A549 (cell line): ENCODE results near the gene TAF1D. TPM values are rescaled to one million over a fixed set of nuclear protein-coding genes. Genes with fewer than 3 reads are reported as not detected.

ENCODE experiments used
- ATAC-seq, 2 experiments: fragments of 200-7000 bp in 1 of 2; fragments of >200 bp in 1 of 2; cut with Nextera tagmentation in 1 of 2; cut with Tn5 transposase in 1 of 2; 3 replicates each; pipeline versions ENCODE4 v1.8.0 to v1.9.1; 2018 to 2020; ENCODE audit warnings: mild to moderate bottlenecking in 1 of 2, moderate library complexity in 1 of 2
- CTCF ChIA-PET: fragments of 300-600 bp; sonication (Branson Sonifier 250); formaldehyde crosslinking; extraction: SDS; loops from one replicate; lab custom pipeline; 2021; ENCODE audit warnings: antibody characterized with exemption, inconsistent platforms; lab: Yijun Ruan, JAX
- POLR2A ChIA-PET: fragments of 350-600 bp; formaldehyde crosslinking; extraction: SDS; loops from one replicate; lab custom pipeline; 2021; ENCODE audit warnings: antibody characterized with exemption, inconsistent platforms; lab: Yijun Ruan, JAX
- DNase-seq, 2 experiments: peaks; one replicate each; pipeline versions ENCODE4 v3.0.0 to v3.0.0-alpha.2; 2011 to 2016; ENCODE audit warnings: low read depth in 1 of 2, low spot score in 1 of 2
- FAIRE-seq: peaks from 2 replicates; lab custom pipeline; 2011; peaks lifted over from hg19 to GRCh38; lab: Jason Lieb, UNC
- H3K27ac ChIP-seq, 2 experiments: fragments of >200 bp; sonication (Bioruptor Twin); formaldehyde crosslinking; 3 replicates each; pipeline ENCODE4 v1.5.1; 2016 to 2017
- H3K4me1 ChIP-seq: fragments of >200 bp; sonication (Bioruptor Twin); formaldehyde crosslinking; 3 replicates; pipeline ENCODE4 v1.6.1; 2016
- H3K4me2 ChIP-seq: fragments of >200 bp; sonication (Bioruptor Twin); formaldehyde crosslinking; 3 replicates; pipeline ENCODE4 v1.6.1; 2016
- H3K4me3 ChIP-seq: fragments of >200 bp; sonication (Bioruptor Twin); formaldehyde crosslinking; 3 replicates; pipeline ENCODE4 v1.5.1; 2016
- H3K9me3 ChIP-seq: fragments of >200 bp; sonication (Bioruptor Twin); formaldehyde crosslinking; 3 replicates; pipeline ENCODE4 v1.6.1; 2016
- BHLHE40 ChIP-seq: IDR thresholded peaks from 2 replicates; pipeline ENCODE4 v1.6.1; 2012; ENCODE audit warnings: low read depth, low read length, inconsistent platforms
- CHD2 ChIP-seq: fragments of 150-350 bp; IDR thresholded peaks from 2 replicates; pipeline ENCODE4 v1.6.1; 2014; ENCODE audit warnings: low read length; ENCODE audit not compliant: partially characterized antibody
- FOSB ChIP-seq: fragments of 250-450 bp; sonication (Bioruptor Pico); IDR thresholded peaks from 2 replicates; pipeline ENCODE4 v1.5.0; 2020; ENCODE audit warnings: mild to moderate bottlenecking, moderate library complexity
- GATA3 ChIP-seq: IDR thresholded peaks from 2 replicates; pipeline ENCODE4 v1.6.1; 2012; ENCODE audit warnings: borderline replicate concordance
- HOXA7 ChIP-seq: fragments of 250-450 bp; sonication (Bioruptor Pico); IDR thresholded peaks from 2 replicates; pipeline ENCODE4 v1.5.0; 2020; ENCODE audit warnings: mild to moderate bottlenecking, moderate library complexity
- JUN ChIP-seq, 2 experiments: fragments of >200 bp; sonication (Bioruptor Twin); formaldehyde crosslinking; IDR thresholded peaks; 2 replicates in 1 of 2; 3 replicates in 1 of 2; pipeline ENCODE4 v1.6.1; 2016 to 2017
- MYC ChIP-seq: IDR thresholded peaks from 2 replicates; pipeline ENCODE4 v1.6.1; 2012; ENCODE audit warnings: mild to moderate bottlenecking, inconsistent platforms, low read length, improper control_type of control experiment, borderline replicate concordance
- NPAS2 ChIP-seq: fragments of 250-450 bp; sonication (Bioruptor Pico); IDR thresholded peaks from 2 replicates; pipeline ENCODE4 v1.8.0; 2022; ENCODE audit warnings: mild to moderate bottlenecking, moderate library complexity, borderline replicate concordance
- PHF8 ChIP-seq: fragments of 200-600 bp; sonication (generic); IDR thresholded peaks from 2 replicates; pipeline ENCODE4 v1.6.1; 2016; ENCODE audit warnings: low read depth, mild to moderate bottlenecking, antibody characterized with exemption, moderate library complexity, borderline replicate concordance
- POLR2A ChIP-seq: IDR thresholded peaks from 2 replicates; pipeline ENCODE4 v1.6.1; 2012; ENCODE audit warnings: mild to moderate bottlenecking, low read length
- RAD21 ChIP-seq, 2 experiments: fragments of >200 bp in 1 of 2; sonication (Bioruptor Twin) in 1 of 2; formaldehyde crosslinking in 1 of 2; IDR thresholded peaks in 1 of 2; conservative IDR thresholded peaks in 1 of 2; 2 replicates in 1 of 2; 3 replicates in 1 of 2; pipeline ENCODE4 v1.6.1; 2012 to 2018; ENCODE audit warnings: inconsistent platforms in 1 of 2
- RARB ChIP-seq: fragments of 250-450 bp; sonication (Bioruptor Pico); IDR thresholded peaks from 2 replicates; pipeline ENCODE4 v1.8.0; 2021; ENCODE audit warnings: mild to moderate bottlenecking, moderate library complexity
- TFCP2L1 ChIP-seq: fragments of 250-450 bp; sonication (Bioruptor Pico); IDR thresholded peaks from 2 replicates; pipeline ENCODE4 v1.5.0; 2021; ENCODE audit warnings: mild to moderate bottlenecking
- TP53 ChIP-seq: fragments of 250-450 bp; sonication (Bioruptor Pico); IDR thresholded peaks from 2 replicates; pipeline ENCODE4 v1.5.0; 2021; ENCODE audit warnings: mild to moderate bottlenecking, moderate library complexity
- WGBS: methylation state at CpG from one replicate; pipeline ENCODE4 v1.1.6; 2017; ENCODE audit errors: missing lambda C conversion rate; 5-methylcytosine and 5-hydroxymethylcytosine counted together
- polyA minus RNA-seq: library from RNA; depleted of rRNA, polyadenylated mRNA; stranded (reverse); fragments of >200 nt; gene quantifications from 2 replicates; pipeline ENCODE4 v1.2.3, GENCODE V29; 2011; rRNA and poly(A)+ RNA removed
- polyA plus RNA-seq, 4 experiments: library from polyadenylated mRNA; depleted of rRNA in 3 of 4; stranded (reverse); fragments of >200 nt; fragmentation: RNase III in 1 of 4; extraction: RNeasy Plus Mini Kit Qiagen cat#74134 plus additional on column Dnase treatment in 1 of 4; gene quantifications; 2 replicates in 3 of 4; 3 replicates in 1 of 4; pipeline ENCODE4 v1.2.3, GENCODE V29; 2011 to 2017
- TF ChIP-seq, protein P1 (sequence below): fragments of >200 bp; sonication (Bioruptor Twin); formaldehyde crosslinking; IDR thresholded peaks from 3 replicates; pipeline ENCODE4 v1.6.1; 2016
- TF ChIP-seq, protein P2 (sequence below): fragments of 250-450 bp; sonication (Bioruptor Pico); IDR thresholded peaks from 2 replicates; pipeline ENCODE4 v1.5.0; 2021; ENCODE audit warnings: mild to moderate bottlenecking, moderate library complexity, borderline replicate concordance
- TF ChIP-seq, protein P3 (sequence below): fragments of 450-650 bp; IDR thresholded peaks from 2 replicates; pipeline ENCODE4 v1.6.1; 2014; ENCODE audit warnings: antibody characterized with exemption
- TF ChIP-seq, protein P4 (sequence below): fragments of 200-600 bp; sonication (generic); IDR thresholded peaks from 2 replicates; pipeline ENCODE4 v1.6.1; 2016; ENCODE audit warnings: antibody characterized with exemption, mild to moderate bottlenecking, moderate library complexity

Gene TAF1D, protein sequence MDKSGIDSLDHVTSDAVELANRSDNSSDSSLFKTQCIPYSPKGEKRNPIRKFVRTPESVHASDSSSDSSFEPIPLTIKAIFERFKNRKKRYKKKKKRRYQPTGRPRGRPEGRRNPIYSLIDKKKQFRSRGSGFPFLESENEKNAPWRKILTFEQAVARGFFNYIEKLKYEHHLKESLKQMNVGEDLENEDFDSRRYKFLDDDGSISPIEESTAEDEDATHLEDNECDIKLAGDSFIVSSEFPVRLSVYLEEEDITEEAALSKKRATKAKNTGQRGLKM
- polyA plus RNA-seq (2011; rRNA removed) (132 and 218 TPM in 2 replicates), polyA plus RNA-seq (2017; fragmentation: RNase III; extraction: RNeasy Plus Mini Kit Qiagen cat#74134 plus additional on column Dnase treatment) (116 to 142 TPM (median 123 TPM) in 3 replicates), polyA minus RNA-seq (41.9 and 55.4 TPM in 2 replicates)
- polyA plus RNA-seq (2012; cell fraction: cytosol; rRNA removed) = 35.5 and 46.4 TPM in 2 replicates
- polyA plus RNA-seq (2012; cell fraction: nucleus; rRNA removed) = 43.5 and 100 TPM in 2 replicates

DNA sequence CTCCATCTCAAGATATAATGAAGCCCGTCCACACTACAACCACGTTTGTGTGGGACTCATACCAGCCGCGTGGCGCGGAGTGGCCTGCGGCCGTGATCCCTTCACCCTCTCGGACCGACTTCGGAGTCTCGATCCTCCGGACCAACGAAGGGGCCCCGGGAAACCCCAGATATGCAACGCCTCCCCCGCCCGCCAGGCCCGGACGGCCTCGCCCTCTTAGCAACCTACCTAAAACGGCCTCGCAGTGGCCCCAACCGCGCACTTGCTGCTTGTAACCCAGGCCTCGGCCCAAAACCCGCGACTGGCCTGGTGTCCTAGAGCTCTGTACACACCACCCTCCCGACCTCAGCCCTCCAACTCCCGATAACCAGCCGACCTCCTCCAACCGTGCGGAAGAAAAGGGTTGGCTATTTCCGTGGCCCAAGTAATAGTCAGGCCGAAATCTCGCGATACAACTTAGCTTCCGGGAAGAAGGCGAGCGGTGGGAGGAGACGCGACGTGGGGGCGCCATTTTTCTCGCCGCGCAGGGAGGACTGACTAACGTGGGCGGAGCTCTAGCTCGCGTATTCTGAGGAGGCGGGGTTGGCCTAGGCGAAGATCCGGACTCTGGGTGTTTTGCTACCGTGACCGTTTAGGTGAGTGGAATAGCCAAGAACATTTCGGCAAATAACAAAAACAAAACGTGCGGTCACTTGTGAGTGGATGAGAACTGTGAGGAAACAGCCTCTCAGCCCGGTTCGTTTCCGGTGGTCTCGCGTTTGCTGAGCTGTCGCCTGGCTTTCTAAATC, at the start of gene TAF1D, which contains the start of gene C11orf54:
TAF1D (minus strand) TSS at position 402 of the 788 bp plus-strand sequence. CDS start 2,191 bp downstream, outside the sequence.
C11orf54 (plus strand) TSS at position 579 of the 788 bp plus-strand sequence. CDS start 5,722 bp downstream, outside the sequence.
- 3% methylated on average over 43 of the region's 65 CpGs for WGBS
- ATAC-seq = peak; percentile 87
- DNase-seq = peak; percentile 75 to 97
- ChIA-PET POLR2A (interaction anchor here (0.5 to 4.2 kb wide), 9 partner anchors 7 to 411 kb away, joined by 3 to 48 read pairs (median 6); partner anchors contain the start of gene MED17), CTCF (interaction anchor here (0.6 kb wide), 1 partner anchor 30 kb away, joined by 3 read pairs; no protein-coding TSS in a partner anchor)
- TF ChIP-seq PHF8 (peak; percentile 72), MYC (0 out of 2 replicates have a peak, but pooled peaks have one; percentile 5), GATA3 (peak; percentile 54; the same call in 1 of the 2 replicates), HOXA7 (CRISPR knock-in tag) (0 out of 2 replicates have a peak, but pooled peaks have one; percentile 71), POLR2A (peak; percentile 89), JUN (IDR thresholded peaks at IDR 0.05) (peak; percentile 84 to 95), TFCP2L1 (CRISPR knock-in tag) (peak; percentile 94), BHLHE40 (no peak), RAD21 (conservative IDR thresholded peaks at IDR 0.05 in 1 of 2, IDR thresholded peaks at IDR 0.05 in 1 of 2) (no peak), CHD2 (peak; percentile 86), TP53 (peak; percentile 95), RARB (peak; percentile 84), FOSB (0 out of 2 replicates have a peak, but pooled peaks have one; percentile 25), NPAS2 (CRISPR knock-in tag) (no peak)
- TF ChIP-seq, protein P1, sequence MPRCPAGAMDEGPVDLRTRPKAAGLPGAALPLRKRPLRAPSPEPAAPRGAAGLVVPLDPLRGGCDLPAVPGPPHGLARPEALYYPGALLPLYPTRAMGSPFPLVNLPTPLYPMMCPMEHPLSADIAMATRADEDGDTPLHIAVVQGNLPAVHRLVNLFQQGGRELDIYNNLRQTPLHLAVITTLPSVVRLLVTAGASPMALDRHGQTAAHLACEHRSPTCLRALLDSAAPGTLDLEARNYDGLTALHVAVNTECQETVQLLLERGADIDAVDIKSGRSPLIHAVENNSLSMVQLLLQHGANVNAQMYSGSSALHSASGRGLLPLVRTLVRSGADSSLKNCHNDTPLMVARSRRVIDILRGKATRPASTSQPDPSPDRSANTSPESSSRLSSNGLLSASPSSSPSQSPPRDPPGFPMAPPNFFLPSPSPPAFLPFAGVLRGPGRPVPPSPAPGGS = peak; percentile 90
- TF ChIP-seq, protein P2, sequence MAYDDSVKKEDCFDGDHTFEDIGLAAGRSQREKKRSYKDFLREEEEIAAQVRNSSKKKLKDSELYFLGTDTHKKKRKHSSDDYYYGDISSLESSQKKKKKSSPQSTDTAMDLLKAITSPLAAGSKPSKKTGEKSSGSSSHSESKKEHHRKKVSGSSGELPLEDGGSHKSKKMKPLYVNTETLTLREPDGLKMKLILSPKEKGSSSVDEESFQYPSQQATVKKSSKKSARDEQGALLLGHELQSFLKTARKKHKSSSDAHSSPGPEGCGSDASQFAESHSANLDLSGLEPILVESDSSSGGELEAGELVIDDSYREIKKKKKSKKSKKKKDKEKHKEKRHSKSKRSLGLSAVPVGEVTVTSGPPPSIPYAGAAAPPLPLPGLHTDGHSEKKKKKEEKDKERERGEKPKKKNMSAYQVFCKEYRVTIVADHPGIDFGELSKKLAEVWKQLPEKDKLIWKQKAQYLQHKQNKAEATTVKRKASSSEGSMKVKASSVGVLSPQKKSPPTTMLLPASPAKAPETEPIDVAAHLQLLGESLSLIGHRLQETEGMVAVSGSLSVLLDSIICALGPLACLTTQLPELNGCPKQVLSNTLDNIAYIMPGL (CRISPR knock-in tag) = 0 out of 2 replicates have a peak, but pooled peaks have one; percentile 72
- TF ChIP-seq, protein P3, sequence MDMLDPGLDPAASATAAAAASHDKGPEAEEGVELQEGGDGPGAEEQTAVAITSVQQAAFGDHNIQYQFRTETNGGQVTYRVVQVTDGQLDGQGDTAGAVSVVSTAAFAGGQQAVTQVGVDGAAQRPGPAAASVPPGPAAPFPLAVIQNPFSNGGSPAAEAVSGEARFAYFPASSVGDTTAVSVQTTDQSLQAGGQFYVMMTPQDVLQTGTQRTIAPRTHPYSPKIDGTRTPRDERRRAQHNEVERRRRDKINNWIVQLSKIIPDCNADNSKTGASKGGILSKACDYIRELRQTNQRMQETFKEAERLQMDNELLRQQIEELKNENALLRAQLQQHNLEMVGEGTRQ = no peak
- TF ChIP-seq, protein P4, sequence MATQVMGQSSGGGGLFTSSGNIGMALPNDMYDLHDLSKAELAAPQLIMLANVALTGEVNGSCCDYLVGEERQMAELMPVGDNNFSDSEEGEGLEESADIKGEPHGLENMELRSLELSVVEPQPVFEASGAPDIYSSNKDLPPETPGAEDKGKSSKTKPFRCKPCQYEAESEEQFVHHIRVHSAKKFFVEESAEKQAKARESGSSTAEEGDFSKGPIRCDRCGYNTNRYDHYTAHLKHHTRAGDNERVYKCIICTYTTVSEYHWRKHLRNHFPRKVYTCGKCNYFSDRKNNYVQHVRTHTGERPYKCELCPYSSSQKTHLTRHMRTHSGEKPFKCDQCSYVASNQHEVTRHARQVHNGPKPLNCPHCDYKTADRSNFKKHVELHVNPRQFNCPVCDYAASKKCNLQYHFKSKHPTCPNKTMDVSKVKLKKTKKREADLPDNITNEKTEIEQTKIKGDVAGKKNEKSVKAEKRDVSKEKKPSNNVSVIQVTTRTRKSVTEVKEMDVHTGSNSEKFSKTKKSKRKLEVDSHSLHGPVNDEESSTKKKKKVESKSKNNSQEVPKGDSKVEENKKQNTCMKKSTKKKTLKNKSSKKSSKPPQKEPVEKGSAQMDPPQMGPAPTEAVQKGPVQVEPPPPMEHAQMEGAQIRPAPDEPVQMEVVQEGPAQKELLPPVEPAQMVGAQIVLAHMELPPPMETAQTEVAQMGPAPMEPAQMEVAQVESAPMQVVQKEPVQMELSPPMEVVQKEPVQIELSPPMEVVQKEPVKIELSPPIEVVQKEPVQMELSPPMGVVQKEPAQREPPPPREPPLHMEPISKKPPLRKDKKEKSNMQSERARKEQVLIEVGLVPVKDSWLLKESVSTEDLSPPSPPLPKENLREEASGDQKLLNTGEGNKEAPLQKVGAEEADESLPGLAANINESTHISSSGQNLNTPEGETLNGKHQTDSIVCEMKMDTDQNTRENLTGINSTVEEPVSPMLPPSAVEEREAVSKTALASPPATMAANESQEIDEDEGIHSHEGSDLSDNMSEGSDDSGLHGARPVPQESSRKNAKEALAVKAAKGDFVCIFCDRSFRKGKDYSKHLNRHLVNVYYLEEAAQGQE = peak; percentile 68; the same call in 1 of the 2 replicates
- peak within 1 kb of the TSS; percentile 92 to 98 for H3K27ac ChIP-seq
- peak within 1 kb of the TSS; percentile 90 for H3K4me3 ChIP-seq
- peaks cover 52% of the 10 kb centered on the region for H3K4me1 ChIP-seq
- no peaks in the 10 kb centered on the region for H3K9me3 ChIP-seq
- H3K4me2 ChIP-seq = peak within 1 kb of the TSS; percentile 96
- no peak for FAIRE-seq
